MCF 10A (cell line): ENCODE data around the gene IL6ST. TPM values are rescaled to one million over a fixed set of nuclear protein-coding genes. Genes with fewer than 3 reads are reported as not detected.
A peak's percentile ranks its signal among the peaks of the same experiment; 100 is the strongest.

Experiments
- BruUV-seq: library from RNA; stranded (reverse); fragments of 400-500 nt; replicated peaks from 2 replicates; lab custom pipeline; 2021; lab: Mats Ljungman, UMichigan
- CTCF ChIA-PET: fragments of 300-600 bp; sonication (Branson Sonifier 250); formaldehyde crosslinking; extraction: SDS; loops from one replicate; lab custom pipeline; 2021; ENCODE audit warnings: antibody characterized with exemption, inconsistent platforms; lab: Yijun Ruan, JAX
- POLR2A ChIA-PET: fragments of 300-600, 350-650 bp; sonication (Branson Sonifier 250); formaldehyde crosslinking; extraction: SDS; loops from one replicate; lab custom pipeline; 2020; ENCODE audit warnings: antibody characterized with exemption, inconsistent platforms; lab: Yijun Ruan, JAX
- DNase-seq: peaks from one replicate; pipeline ENCODE4 v3.0.0-alpha.2; 2018; ENCODE audit not compliant: unreplicated experiment
- H3K27ac Mint-ChIP-seq: one replicate; pipeline ENCODE4 v1.8.0; 2022; ENCODE audit warnings: mild to moderate bottlenecking, low read depth, mixed read lengths; ENCODE audit not compliant: unreplicated experiment
- H3K27me3 Mint-ChIP-seq: one replicate; pipeline ENCODE4 v1.8.0; 2022; ENCODE audit warnings: mixed read lengths; ENCODE audit not compliant: insufficient read depth, unreplicated experiment
- H3K36me3 Mint-ChIP-seq: one replicate; pipeline ENCODE4 v1.8.0; 2022; ENCODE audit warnings: mild to moderate bottlenecking, moderate library complexity, mixed read lengths; ENCODE audit not compliant: insufficient read depth, unreplicated experiment
- H3K4me1 Mint-ChIP-seq: one replicate; pipeline ENCODE4 v1.8.0; 2022; ENCODE audit warnings: mixed read lengths; ENCODE audit not compliant: insufficient read depth, unreplicated experiment
- H3K4me3 Mint-ChIP-seq: one replicate; pipeline ENCODE4 v1.8.0; 2022; ENCODE audit warnings: mild to moderate bottlenecking, moderate library complexity, mixed read lengths; ENCODE audit not compliant: unreplicated experiment
- H3K9me3 Mint-ChIP-seq: one replicate; pipeline ENCODE4 v1.8.0; 2022; ENCODE audit warnings: mixed read lengths; ENCODE audit not compliant: unreplicated experiment
- intact Hi-C: fragments of 100-400 bp; cut with micrococcal nuclease; formaldehyde crosslinking; loops from 2 replicates; pipeline ENCODE4 v1.14.1; 2022
- total RNA-seq: library from RNA; stranded (reverse); gene quantifications from 2 replicates; pipeline ENCODE4 v1.2.3, GENCODE V29; 2022
- TF ChIP-seq, protein P1 (sequence below): fragments of 200-600 bp; IDR thresholded peaks from one replicate; pipeline ENCODE4 v1.8.0; 2022; ENCODE audit warnings: antibody characterized with exemption, mild to moderate bottlenecking; ENCODE audit not compliant: unreplicated experiment

Gene IL6ST
- total RNA-seq, 1 experiment from 2014 or later = 115 TPM

DNA sequence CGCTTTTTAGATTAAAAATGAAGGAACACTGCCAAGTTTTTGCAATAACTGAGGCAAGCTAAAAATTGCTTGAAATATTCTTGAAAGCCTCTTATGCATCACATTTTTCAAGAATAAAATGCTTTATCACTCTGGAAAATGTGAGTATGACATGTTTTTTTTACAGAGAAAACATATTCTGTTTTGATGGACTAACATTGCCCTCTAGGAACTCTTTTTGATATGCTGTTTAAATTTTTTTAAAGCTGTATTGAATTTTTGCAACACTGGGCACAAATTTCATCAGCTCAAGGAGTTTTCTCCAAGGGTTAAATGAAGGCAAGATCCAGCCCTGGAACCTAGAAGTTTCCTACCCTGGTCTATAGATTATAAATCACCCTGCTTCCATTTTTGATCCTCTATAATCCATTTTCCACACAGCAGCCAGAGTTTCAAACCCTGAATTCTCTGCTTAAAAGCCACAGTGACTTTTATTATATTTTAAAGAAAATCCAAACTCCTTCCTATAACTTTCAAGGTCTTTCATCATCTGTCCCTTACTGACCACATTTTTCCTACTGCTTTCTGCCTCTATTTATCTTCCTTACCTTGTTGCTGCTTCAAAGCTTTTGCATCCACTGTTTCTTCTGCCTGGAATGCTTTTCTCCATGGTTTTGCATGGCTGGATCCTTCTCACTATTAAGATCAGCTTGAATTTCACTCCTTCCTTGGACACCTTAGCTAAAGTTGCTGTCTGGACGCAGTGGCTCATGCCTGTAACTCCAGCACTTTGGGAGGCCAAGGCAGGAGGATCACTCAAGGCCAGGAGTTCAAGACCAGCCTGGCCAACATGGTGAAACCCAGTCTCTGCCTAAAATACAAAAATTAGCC lies 82.7 kb downstream of the IL6ST start:
- peak; percentile 35 for DNase-seq
- peaks cover 6% of the 10 kb centered on the region for H3K4me1 Mint-ChIP-seq
- intact Hi-C loops = no loop called here
- no peak overlapping the region for H3K4me3 Mint-ChIP-seq
- CTCF ChIA-PET = interaction anchor here (0.6 to 0.7 kb wide), 3 partner anchors 22 to 525 kb away, joined by 3 read pairs; no protein-coding TSS in a partner anchor
- BruUV-seq = no TSS peak
- no peaks in the 10 kb centered on the region for H3K36me3 Mint-ChIP-seq
- TF ChIP-seq, protein P1, sequence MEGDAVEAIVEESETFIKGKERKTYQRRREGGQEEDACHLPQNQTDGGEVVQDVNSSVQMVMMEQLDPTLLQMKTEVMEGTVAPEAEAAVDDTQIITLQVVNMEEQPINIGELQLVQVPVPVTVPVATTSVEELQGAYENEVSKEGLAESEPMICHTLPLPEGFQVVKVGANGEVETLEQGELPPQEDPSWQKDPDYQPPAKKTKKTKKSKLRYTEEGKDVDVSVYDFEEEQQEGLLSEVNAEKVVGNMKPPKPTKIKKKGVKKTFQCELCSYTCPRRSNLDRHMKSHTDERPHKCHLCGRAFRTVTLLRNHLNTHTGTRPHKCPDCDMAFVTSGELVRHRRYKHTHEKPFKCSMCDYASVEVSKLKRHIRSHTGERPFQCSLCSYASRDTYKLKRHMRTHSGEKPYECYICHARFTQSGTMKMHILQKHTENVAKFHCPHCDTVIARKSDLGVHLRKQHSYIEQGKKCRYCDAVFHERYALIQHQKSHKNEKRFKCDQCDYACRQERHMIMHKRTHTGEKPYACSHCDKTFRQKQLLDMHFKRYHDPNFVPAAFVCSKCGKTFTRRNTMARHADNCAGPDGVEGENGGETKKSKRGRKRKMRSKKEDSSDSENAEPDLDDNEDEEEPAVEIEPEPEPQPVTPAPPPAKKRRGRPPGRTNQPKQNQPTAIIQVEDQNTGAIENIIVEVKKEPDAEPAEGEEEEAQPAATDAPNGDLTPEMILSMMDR = no peak
- H3K9me3 Mint-ChIP-seq = no peaks in the 10 kb centered on the region
- POLR2A ChIA-PET = interaction anchor here (0.7 kb wide), 1 partner anchor 59 kb away, joined by 3 read pairs; no protein-coding TSS in a partner anchor
- no peak overlapping the region for H3K27ac Mint-ChIP-seq
- no peaks in the 10 kb centered on the region for H3K27me3 Mint-ChIP-seq

DNA sequence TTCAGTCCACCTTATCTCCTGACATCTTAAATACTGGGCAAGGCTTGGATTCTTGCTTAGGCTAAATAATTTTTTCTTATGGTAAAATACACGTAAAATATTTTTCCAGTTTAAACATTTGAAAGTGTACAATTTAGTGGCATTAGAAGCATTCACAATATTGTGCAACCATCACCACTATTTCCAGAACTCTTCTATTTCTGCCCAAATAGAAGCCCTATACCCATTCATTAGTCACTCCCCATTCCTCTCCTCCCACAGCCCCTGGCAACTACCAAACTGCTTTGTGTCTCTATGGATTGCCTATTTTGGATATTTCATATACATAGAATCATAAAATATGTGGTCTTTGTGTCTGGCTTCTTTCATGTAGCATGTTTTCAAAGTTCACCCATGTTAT lies 86.0 kb downstream of the IL6ST start:
- BruUV-seq = no TSS peak
- ChIA-PET CTCF (interaction anchor here (1.2 kb wide), 1 partner anchor 28 kb away, joined by 4 read pairs; no protein-coding TSS in a partner anchor), POLR2A (interaction anchor here (0.8 kb wide), 2 partner anchors 9 to 16 kb away, joined by 3 read pairs; no protein-coding TSS in a partner anchor)
- no peak for DNase-seq
- no peak overlapping the region for H3K27ac Mint-ChIP-seq
- H3K4me1 Mint-ChIP-seq = peaks cover 6% of the 10 kb centered on the region
- no peaks in the 10 kb centered on the region for H3K36me3 Mint-ChIP-seq
- no peak overlapping the region for H3K4me3 Mint-ChIP-seq
- H3K27me3 Mint-ChIP-seq = no peaks in the 10 kb centered on the region
- no peaks in the 10 kb centered on the region for H3K9me3 Mint-ChIP-seq
- intact Hi-C loops = no loop called here
- TF ChIP-seq, protein P1 = no peak

DNA sequence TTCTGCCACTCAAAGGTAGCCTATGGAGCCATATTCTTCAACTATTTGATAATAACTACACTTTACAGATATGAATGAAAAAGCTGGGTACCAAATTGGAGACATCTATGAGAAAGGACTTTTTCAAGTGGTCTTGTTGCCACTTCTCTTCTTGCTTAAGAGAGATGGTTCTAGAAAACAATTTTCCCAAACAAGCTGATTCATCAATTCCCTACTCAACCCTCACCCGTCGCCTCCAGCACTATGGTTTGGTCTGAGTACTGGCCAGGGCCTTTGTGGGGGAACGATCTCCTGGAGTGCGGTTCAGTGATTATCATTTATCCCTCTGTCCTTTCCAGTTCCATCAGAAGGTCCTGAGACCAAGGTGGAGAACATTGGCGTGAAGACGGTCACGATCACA lies 86.8 kb downstream of the IL6ST start:
- Mint-ChIP-seq H3K36me3 (no peaks in the 10 kb centered on the region), H3K27me3 (no peaks in the 10 kb centered on the region), H3K4me1 (peaks cover 6% of the 10 kb centered on the region), H3K27ac (no peak overlapping the region), H3K4me3 (no peak overlapping the region), H3K9me3 (no peaks in the 10 kb centered on the region)
- intact Hi-C loops = no loop called here
- ChIA-PET POLR2A (interaction anchor here (0.8 kb wide), 3 partner anchors 9 to 39 kb away, joined by 3 read pairs; no protein-coding TSS in a partner anchor), CTCF (interaction anchor here (0.6 to 1.2 kb wide), 4 partner anchors 13 to 70 kb away, joined by 3 to 4 read pairs (median 4); no protein-coding TSS in a partner anchor)
- TF ChIP-seq, protein P1 = no peak
- no TSS peak for BruUV-seq
- no peak for DNase-seq

DNA sequence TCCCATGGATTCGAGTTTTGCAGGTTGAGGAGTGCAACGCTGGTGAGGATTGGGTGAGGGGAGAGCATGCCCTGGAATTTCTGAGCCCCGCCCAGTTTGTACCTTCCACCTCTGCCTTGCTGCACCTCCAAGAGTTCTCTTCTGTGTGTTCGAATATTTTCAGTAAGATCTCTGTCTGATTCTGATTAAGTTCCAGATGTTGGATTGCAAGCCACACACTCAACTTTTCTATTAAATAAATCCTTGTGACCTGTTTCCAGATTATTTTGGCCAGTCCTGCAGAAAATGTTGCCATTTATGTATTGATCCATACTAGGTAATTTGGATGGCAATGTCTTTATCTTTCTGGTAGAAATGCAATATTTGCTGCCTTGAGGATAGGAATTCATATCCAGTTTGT lies 89.5 kb downstream of the IL6ST start:
- H3K9me3 Mint-ChIP-seq = no peaks in the 10 kb centered on the region
- intact Hi-C loops = no loop called here
- POLR2A ChIA-PET = no interaction called here
- TF ChIP-seq, protein P1 = no peak
- H3K27me3 Mint-ChIP-seq = no peaks in the 10 kb centered on the region
- DNase-seq = no peak
- no peaks in the 10 kb centered on the region for H3K4me1 Mint-ChIP-seq
- H3K36me3 Mint-ChIP-seq = no peaks in the 10 kb centered on the region
- BruUV-seq = no TSS peak
- H3K4me3 Mint-ChIP-seq = no peak overlapping the region
- CTCF ChIA-PET = no interaction called here
- no peak overlapping the region for H3K27ac Mint-ChIP-seq
